Fibroblast of lung (primary cell): ENCODE data around the gene OR8B8.

Experiments
- CTCF ChIP-seq, 2 donors: IDR thresholded peaks in 1 of 2; conservative IDR thresholded peaks in 1 of 2; 1 replicate in 1 of 2; 2 replicates in 1 of 2; pipeline ENCODE4 v1.5.1; 2011 to 2012; ENCODE audit warnings: low read length in 2 of 2, control low read depth in 1 of 2, inconsistent platforms in 1 of 2, low read depth in 1 of 2, mild to moderate bottlenecking in 1 of 2
- EZH2 ChIP-seq: IDR thresholded peaks from 2 replicates; pipeline ENCODE4 v1.5.1; 2012; ENCODE audit warnings: low read length, control low read depth, mild to moderate bottlenecking; ENCODE audit errors: missing control alignments

GRCh38 chr11:124421043-124421442 is 24.5 kb downstream of the OR8B8 start:
- TF ChIP-seq CTCF (conservative IDR thresholded peaks at IDR 0.05 in 1 of 2, IDR thresholded peaks at IDR 0.05 in 1 of 2; ENCODE audit: low read depth in 1 of 2, low read length in 2 of 2) (no peak), EZH2 (no peak)
